ENCODE results near the gene DNAJA4.

Gene DNAJA4

GRCh38 chr15:78272316-78272715 is 8.0 kb downstream of the DNAJA4 start:
- H3K36me3 ChIP-seq (ENCODE audit: insufficient read depth, low read length): no peaks in the 10 kb centered on the region
- H3K9ac ChIP-seq (ENCODE audit: low read depth, low read length, poor library complexity, severe bottlenecking): no peak overlapping the region
- H4K20me1 ChIP-seq (ENCODE audit: insufficient read depth, low read length, poor library complexity, severe bottlenecking): no peaks in the 10 kb centered on the region
- no peak overlapping the region for H2AFZ ChIP-seq (ENCODE audit: low read length)
- no peaks in the 10 kb centered on the region for H3K79me2 ChIP-seq (ENCODE audit: insufficient read depth, low read length)
- TF ChIP-seq CTCF (conservative IDR thresholded peaks at IDR 0.05; ENCODE audit: low read length) (no peak), EZH2phosphoT487 (IDR thresholded peaks at IDR 0.05; ENCODE audit: borderline replicate concordance) (no peak)
- H3F3A ChIP-seq (ENCODE audit: low read depth): no peaks in the 10 kb centered on the region
- H3K4me2 ChIP-seq (ENCODE audit: low read depth, low read length, poor library complexity, severe bottlenecking): no peak overlapping the region
- H3K9me3 ChIP-seq (ENCODE audit: insufficient read depth, low read depth, low read length): no peaks in the 10 kb centered on the region
- H3K4me1 ChIP-seq (ENCODE audit: insufficient read depth, low read length, poor library complexity, severe bottlenecking): no peaks in the 10 kb centered on the region
- no peaks in the 10 kb centered on the region for H3K9me2 ChIP-seq (replicated peaks; ENCODE audit: low read depth, low read length)
- H3K4me3 ChIP-seq (ENCODE audit: low read length, poor library complexity, severe bottlenecking): no peak overlapping the region
- H3K27me3 ChIP-seq (ENCODE audit: insufficient read depth, low read length, poor library complexity, severe bottlenecking): no peaks in the 10 kb centered on the region

GRCh38 chr15:78272776-78273175 is 8.4 kb downstream of the DNAJA4 start:
- TF ChIP-seq CTCF (conservative IDR thresholded peaks at IDR 0.05; ENCODE audit: low read length) (no peak), EZH2phosphoT487 (IDR thresholded peaks at IDR 0.05; ENCODE audit: borderline replicate concordance) (no peak)
- H3K36me3 ChIP-seq (ENCODE audit: insufficient read depth, low read length): no peaks in the 10 kb centered on the region
- no peak overlapping the region for H3K9ac ChIP-seq (ENCODE audit: low read depth, low read length, poor library complexity, severe bottlenecking)
- no peaks in the 10 kb centered on the region for H3K9me3 ChIP-seq (ENCODE audit: insufficient read depth, low read depth, low read length)
- H3K4me2 ChIP-seq (ENCODE audit: low read depth, low read length, poor library complexity, severe bottlenecking): no peak overlapping the region
- H2AFZ ChIP-seq (ENCODE audit: low read length): no peak overlapping the region
- no peaks in the 10 kb centered on the region for H4K20me1 ChIP-seq (ENCODE audit: insufficient read depth, low read length, poor library complexity, severe bottlenecking)
- no peaks in the 10 kb centered on the region for H3F3A ChIP-seq (ENCODE audit: low read depth)
- H3K9me2 ChIP-seq (replicated peaks; ENCODE audit: low read depth, low read length): no peaks in the 10 kb centered on the region
- H3K4me1 ChIP-seq (ENCODE audit: insufficient read depth, low read length, poor library complexity, severe bottlenecking): no peaks in the 10 kb centered on the region
- no peaks in the 10 kb centered on the region for H3K27me3 ChIP-seq (ENCODE audit: insufficient read depth, low read length, poor library complexity, severe bottlenecking)
- no peak overlapping the region for H3K4me3 ChIP-seq (ENCODE audit: low read length, poor library complexity, severe bottlenecking)
- H3K79me2 ChIP-seq (ENCODE audit: insufficient read depth, low read length): no peaks in the 10 kb centered on the region

GRCh38 chr15:78274994-78275393 is 10.6 kb downstream of the DNAJA4 start:
- Histone ChIP-seq H4K20me1 (ENCODE audit: insufficient read depth, low read length, poor library complexity, severe bottlenecking) (no peaks in the 10 kb centered on the region), H3K36me3 (ENCODE audit: insufficient read depth, low read length) (no peaks in the 10 kb centered on the region), H3K9me3 (ENCODE audit: insufficient read depth, low read depth, low read length) (no peaks in the 10 kb centered on the region), H3F3A (ENCODE audit: low read depth) (no peaks in the 10 kb centered on the region), H3K4me3 (ENCODE audit: low read length, poor library complexity, severe bottlenecking) (no peak overlapping the region), H3K79me2 (ENCODE audit: insufficient read depth, low read length) (no peaks in the 10 kb centered on the region), H2AFZ (ENCODE audit: low read length) (no peak overlapping the region), H3K9me2 (replicated peaks; ENCODE audit: low read depth, low read length) (no peaks in the 10 kb centered on the region), H3K9ac (ENCODE audit: low read depth, low read length, poor library complexity, severe bottlenecking) (no peak overlapping the region), H3K4me2 (ENCODE audit: low read depth, low read length, poor library complexity, severe bottlenecking) (no peak overlapping the region), H3K4me1 (ENCODE audit: insufficient read depth, low read length, poor library complexity, severe bottlenecking) (no peaks in the 10 kb centered on the region), H3K27me3 (ENCODE audit: insufficient read depth, low read length, poor library complexity, severe bottlenecking) (no peaks in the 10 kb centered on the region)
- TF ChIP-seq CTCF (conservative IDR thresholded peaks at IDR 0.05; ENCODE audit: low read length) (no peak), EZH2phosphoT487 (IDR thresholded peaks at IDR 0.05; ENCODE audit: borderline replicate concordance) (no peak)

All from Loucy (cell line).